Measurements from ENCODE around the gene PCNT.

Gene PCNT

DNA sequence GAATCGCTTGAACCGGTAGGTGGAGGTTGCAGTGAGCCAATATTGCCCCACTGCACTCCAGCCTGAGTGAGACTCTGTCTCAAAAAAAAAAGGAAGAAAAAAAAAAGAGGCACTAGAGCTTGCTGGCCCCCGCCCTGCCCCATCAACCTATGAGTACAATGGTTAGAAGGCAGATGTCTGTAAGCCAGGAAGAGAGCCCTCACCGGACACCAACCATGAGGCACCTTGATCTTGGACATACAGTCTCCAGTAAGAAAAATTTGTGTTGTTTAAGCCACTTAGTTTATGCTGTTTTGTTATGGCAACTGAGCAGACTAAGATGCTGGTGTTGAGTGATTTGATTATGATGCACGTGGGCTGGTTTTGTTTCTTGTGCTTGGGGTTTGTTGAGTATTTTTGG is 168.9 kb downstream of the PCNT start:
- no peak for DNase-seq

DNA sequence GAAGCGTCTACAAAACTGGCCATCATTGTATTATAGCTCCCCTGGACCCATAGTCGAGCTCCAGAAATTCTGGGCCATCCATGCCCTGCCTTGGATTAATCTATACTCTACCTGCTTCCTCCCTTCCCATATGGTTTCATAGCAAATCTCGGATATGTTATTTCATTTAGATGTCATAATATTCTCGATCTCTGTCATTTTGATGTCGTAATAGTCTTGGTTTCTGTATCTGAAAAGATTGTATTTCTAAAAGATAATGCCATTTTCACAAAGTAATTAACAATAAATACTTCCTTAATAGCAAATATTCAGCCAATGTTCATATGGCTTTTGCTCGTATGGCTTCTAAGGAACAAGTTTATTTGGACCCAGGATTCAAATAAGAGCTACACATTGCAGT is 169.9 kb downstream of the PCNT start:
- no peak for DNase-seq

Data from NCI-H446 (cell line).